DND-41 (cell line): ENCODE measurements around the gene MZT2A.
A peak's percentile ranks its signal among the peaks of the same experiment; 100 is the strongest.

Experiments
- EZH2 ChIP-seq: IDR thresholded peaks from 3 replicates; pipeline ENCODE4 v1.6.1; 2012; ENCODE audit warnings: borderline replicate concordance, low read depth, mild to moderate bottlenecking, moderate library complexity, low read length, inconsistent platforms; ENCODE audit not compliant: severe bottlenecking
- TF ChIP-seq, protein P1 (sequence below): IDR thresholded peaks from 2 replicates; pipeline ENCODE4 v1.5.1; 2012; ENCODE audit warnings: borderline replicate concordance, low read length, moderate library complexity, mild to moderate bottlenecking; ENCODE audit not compliant: poor library complexity, severe bottlenecking; ENCODE audit errors: extremely low read depth

DNA sequence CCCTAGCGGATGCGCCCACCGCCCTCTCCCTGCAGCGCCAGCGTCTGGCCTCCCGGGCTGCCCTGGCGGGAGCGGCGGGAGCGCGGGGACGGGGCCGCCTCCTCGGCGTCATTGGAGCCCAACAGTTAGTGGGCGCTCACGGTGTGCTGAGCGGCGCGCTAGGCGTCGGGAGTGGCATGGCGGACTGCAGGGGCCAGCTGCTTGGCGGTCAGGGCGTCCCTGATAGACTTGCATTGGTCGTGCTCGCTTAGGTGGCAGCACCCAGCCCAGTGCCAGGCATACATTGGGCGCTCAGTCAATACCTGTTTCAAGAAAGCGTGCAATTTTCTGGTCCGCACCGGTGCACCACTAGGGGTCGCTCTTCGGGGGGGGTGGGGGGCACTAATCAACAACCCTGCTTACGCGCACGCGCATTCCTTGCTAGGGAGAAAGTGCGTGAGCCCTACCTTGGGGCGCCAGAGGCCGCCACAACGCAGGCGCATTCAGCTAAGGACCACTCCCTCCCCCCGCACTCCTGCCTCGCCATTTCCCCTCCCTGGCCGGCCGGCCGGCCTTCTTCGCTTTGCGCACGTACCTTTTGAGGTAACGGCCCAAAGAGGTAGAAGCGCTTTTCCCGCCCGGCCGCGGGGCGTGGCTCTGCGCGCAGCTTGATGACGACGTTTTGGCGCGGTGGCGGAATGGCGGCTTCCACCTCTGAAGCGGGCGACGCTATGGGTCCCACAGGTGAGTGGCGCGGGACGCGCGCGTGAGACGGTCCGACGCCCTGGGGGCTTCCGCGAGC lies 411 bp upstream of the MZT2A start:
- TF ChIP-seq, protein P1, sequence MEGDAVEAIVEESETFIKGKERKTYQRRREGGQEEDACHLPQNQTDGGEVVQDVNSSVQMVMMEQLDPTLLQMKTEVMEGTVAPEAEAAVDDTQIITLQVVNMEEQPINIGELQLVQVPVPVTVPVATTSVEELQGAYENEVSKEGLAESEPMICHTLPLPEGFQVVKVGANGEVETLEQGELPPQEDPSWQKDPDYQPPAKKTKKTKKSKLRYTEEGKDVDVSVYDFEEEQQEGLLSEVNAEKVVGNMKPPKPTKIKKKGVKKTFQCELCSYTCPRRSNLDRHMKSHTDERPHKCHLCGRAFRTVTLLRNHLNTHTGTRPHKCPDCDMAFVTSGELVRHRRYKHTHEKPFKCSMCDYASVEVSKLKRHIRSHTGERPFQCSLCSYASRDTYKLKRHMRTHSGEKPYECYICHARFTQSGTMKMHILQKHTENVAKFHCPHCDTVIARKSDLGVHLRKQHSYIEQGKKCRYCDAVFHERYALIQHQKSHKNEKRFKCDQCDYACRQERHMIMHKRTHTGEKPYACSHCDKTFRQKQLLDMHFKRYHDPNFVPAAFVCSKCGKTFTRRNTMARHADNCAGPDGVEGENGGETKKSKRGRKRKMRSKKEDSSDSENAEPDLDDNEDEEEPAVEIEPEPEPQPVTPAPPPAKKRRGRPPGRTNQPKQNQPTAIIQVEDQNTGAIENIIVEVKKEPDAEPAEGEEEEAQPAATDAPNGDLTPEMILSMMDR: peak; percentile 71
- TF ChIP-seq EZH2: no peak
